GM12801 (cell line): ENCODE measurements around the gene USF1.

Experiments
- TF ChIP-seq, protein P1 (sequence below): IDR thresholded peaks from one replicate; pipeline ENCODE4 v1.5.1; 2011; ENCODE audit warnings: control low read depth; ENCODE audit not compliant: insufficient read length; ENCODE audit errors: extremely low read depth

Gene USF1

DNA sequence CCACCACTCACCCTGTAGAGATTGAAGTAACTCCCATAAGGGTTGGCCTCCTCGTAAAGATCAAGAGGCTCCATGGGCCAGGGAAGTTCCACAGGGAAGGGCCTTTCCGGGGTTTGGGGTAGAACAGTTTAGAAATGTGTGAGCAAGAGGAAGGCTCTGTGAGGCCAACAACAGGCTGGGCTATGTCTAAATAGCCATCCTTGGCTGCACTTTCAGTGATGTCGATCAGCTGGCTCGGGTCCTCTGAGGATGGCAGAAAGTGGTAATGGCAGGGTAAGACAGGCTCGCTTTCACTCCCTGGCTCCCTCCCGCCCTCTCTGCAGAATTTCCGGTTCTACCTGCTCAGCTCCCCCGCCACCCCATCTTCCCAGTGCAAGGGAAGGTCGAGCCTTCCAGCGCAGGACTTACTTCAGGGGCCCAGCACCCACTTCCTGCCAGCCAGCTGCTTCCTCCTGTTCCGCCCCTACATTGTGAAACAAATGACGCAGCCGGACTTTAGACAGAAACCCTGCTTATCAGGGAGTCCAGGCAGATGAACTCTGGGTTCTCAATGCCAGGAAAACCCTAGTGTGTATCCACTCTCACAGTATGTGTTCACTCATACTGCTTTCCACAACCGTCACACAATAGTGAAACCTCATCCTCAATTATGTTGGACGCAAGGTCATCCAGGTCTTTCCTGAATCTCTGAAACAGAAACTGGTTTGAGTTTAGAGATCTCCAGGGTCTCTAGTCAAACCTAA, 32.1 kb downstream of the USF1 start:
- TF ChIP-seq, protein P1, sequence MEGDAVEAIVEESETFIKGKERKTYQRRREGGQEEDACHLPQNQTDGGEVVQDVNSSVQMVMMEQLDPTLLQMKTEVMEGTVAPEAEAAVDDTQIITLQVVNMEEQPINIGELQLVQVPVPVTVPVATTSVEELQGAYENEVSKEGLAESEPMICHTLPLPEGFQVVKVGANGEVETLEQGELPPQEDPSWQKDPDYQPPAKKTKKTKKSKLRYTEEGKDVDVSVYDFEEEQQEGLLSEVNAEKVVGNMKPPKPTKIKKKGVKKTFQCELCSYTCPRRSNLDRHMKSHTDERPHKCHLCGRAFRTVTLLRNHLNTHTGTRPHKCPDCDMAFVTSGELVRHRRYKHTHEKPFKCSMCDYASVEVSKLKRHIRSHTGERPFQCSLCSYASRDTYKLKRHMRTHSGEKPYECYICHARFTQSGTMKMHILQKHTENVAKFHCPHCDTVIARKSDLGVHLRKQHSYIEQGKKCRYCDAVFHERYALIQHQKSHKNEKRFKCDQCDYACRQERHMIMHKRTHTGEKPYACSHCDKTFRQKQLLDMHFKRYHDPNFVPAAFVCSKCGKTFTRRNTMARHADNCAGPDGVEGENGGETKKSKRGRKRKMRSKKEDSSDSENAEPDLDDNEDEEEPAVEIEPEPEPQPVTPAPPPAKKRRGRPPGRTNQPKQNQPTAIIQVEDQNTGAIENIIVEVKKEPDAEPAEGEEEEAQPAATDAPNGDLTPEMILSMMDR: no peak

DNA sequence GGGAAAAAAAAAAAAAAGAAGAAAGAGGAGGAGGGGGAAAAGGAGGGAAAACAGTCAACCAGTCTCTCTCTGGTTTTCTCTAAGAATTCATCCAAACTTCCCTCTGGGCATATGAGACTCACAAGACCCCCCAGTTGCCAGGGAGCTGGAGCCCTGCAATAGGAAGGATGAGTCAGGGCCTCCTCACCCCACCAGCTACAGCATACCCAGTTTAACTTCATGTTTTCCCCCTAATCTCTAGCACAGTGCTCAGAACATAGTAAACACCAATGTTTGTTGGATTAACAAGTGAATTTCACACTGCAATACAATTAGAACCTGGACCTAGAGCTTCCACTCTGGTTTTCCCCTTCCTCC, 32.7 kb downstream of the USF1 start:
- TF ChIP-seq, protein P1: no peak

DNA sequence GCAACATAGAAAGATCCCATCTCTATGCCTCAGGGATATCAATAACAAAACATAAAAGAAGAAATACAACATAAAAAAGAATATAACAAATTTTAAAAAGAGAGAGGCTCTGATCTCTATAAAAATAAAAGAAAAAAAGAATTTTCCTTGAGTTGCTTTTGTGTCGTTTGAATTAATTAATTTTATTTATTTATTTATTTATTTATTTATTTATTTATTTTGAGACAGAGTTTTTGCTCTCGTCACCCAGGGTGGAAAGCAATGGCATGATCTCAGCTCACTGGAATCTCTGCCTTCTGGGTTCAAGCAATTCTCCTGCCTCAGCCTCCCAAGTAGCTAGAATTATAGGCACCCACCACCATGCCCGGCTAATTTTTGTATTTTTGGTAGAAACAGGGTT, 33.4 kb downstream of the USF1 start:
- TF ChIP-seq, protein P1: no peak

DNA sequence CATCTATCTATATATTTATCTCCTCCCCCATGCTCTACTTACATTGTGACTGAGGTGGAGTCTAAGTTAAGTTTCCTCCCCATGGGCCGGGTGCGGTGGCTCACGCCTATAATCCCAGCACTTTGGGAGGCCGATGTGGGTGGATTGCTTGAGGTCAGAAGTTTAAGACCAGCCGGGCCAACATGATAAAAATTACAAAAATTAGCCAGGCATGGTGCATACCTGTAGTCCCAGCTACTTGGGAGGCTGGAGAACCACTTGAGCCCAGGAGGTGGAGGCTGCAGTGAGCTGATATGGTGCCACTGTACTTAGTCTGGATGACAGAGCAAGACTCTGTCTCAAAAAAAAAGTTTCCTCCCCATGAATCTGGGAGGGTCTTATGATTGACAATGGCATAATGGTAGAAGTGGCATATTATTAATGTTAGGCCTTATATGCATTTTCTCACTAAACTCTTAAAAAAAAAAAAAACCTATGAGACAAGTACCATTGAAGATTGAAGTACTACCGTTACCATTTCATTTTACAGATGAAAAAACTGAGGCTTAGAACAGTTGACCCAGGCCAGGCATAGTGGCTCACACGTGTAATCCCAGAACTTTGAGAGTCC, 36.1 kb downstream of the USF1 start:
- TF ChIP-seq, protein P1: no peak

DNA sequence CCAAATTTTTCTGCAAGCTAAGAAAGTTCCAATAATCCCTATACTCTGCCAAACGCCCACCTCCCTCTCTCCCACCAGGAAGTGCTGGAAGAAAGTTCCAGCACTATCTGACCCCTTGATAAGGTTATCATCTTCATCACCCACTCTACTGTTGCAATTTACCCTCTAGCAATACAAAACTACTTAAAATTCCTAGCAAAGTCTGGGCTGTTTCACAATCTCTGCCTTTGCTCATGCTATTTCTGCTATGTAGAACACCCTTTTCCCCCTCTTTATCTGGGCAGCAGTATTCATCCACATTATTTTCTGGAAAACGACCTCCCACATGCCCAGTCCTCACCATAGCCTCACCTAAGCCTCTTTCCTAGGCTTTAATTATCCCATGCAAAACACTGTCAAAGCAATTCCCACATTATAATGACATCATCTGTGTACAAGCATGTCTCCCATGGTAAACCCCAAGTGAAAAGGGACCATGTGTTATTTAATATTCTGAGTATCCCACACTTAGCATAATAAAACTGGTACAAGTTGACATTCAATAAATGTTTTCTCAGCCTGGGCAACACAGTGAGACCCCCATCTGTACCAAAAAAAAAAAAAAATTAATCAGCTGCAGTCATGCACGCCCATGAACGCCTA, 36.8 kb downstream of the USF1 start:
- TF ChIP-seq, protein P1: no peak

DNA sequence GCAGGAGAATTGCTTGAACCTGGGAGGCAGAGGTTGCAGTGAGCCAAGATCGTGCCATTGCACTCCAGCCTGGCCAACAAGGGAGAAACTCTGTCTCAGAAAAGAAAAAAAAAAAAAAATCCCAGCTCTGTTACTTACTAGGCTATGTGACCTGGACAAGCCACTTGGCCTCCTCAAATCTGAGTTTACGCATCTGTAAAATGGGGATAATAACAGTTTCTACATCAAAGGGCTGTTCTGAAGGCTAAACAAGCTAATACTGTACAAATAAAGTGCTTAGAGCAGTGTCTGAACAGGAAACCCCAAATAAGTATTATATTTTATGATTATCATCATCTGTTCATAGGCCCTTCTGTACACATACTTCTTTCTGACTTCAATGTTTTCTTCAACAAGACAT, 38.4 kb downstream of the USF1 start:
- TF ChIP-seq, protein P1: no peak

DNA sequence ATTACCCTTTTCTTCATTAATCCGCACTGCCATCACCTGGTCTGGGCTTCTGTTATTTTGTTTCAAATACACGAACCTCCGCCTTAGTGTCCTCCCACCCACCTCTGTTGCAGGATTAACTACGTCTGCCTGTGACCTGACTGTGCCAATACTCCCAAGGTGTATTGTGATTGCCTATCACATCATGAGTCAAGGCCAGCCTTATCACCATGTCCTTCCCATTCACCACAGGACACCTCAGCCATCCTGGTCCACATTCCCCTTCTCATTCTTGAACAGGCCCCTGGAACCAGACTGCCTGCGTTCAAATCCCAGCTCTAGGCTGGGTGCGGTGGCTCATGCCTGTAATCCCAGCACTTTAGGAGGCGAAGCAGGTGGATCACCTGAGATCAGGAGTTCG, 39.2 kb downstream of the USF1 start:
- TF ChIP-seq, protein P1: no peak
